Smooth muscle cell of the coronary artery (primary cell): ENCODE measurements around the gene EPDR1. TPM values are rescaled to one million over a fixed set of nuclear protein-coding genes. Genes with fewer than 3 reads are reported as not detected.

Source experiments
- total RNA-seq: library from RNA; depleted of rRNA; stranded (reverse); fragments of >200 nt; gene quantifications from 2 replicates; pipeline ENCODE4 v1.2.3, GENCODE V29; 2014; ENCODE audit warnings: low replicate concordance

EPDR1 gene
- 28.0 and 76.3 TPM in 2 replicates for total RNA-seq

GRCh38 chr7:37920305-37920848 is at the start of gene EPDR1:
Gene EPDR1, plus strand, starts transcription at chr7:37920640. Its CDS starts 300 bp downstream, at chr7:37920940.

DNA sequence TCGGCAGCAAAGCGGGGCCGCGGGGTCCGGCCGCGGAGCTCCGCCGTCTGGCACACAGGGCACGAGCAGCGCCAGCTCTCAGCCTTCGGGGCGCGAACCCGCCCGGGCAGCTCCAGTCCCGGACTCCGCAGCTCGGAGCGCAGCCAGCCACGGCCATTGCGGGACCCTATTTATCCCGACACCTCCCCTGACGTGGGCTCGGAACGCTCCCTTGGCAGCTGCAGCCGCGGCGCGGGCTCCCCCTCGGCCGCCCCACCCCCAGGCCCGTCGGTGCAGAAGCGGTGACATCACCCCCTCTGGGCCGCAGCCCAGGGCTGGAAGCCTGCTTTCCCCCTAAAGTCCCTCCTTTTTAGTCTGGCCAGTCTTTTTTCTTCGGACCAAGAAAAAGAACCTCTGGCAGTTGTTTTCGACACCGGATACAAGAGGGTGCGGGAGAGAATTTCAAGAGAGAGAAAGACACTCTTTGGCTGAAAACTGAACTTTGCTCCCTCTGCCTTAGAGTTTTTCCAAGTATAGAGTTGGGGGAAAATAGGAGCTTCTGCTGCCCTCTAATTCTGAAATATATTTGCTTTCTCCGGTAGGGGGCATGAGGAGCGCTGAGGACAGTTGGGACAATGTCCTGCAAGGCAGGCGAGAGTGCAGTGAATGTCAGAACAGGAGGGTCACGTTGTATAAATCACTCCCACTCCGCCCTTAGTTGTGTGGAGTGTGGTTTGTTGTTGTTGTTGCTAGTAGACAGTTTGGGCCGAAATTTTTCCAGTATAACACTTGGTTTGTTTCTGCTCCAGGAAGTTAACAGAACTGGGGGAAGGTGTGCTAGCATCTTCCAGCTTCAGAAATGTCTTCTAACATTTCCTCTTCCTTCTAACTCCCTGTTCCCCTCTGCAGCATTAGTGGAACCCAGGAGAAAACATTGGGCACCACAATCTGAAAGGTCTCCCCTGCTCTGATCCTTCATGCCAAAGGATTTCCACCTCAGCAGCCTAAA is 3.5 kb upstream of the EPDR1 start, which contains the start of gene SFRP4:
Gene SFRP4 (minus strand): TSS at position 145 of the 988 bp plus-strand sequence. CDS start 280 bp downstream, outside the sequence.

Other genes with a start within 250 kb of the EPDR1 start
- gene GPR141, start 236.9 kb upstream of the EPDR1 start, total RNA-seq = 0.70 TPM in 1 of 2 replicates, not detected in the other
- not detected in 2 replicates for gene NME8, start 72.0 kb upstream of the EPDR1 start, total RNA-seq
- 65.8 and 137 TPM in 2 replicates for gene SFRP4, start 3.8 kb upstream of the EPDR1 start, total RNA-seq